HL-60/S4 treated with retinoic acid at 250 ng/mL for 4 days and 3 days (cell line): Measurements from ENCODE around the gene OSBPL1A.

Experiments used
- in situ Hi-C: fragments of 300-500 bp; cut with MboI; formaldehyde crosslinking; loops from 2 replicates; pipeline ENCODE4 v1.7.0; 2022; ENCODE audit warnings: low sequenced_read_pairs

OSBPL1A gene

DNA sequence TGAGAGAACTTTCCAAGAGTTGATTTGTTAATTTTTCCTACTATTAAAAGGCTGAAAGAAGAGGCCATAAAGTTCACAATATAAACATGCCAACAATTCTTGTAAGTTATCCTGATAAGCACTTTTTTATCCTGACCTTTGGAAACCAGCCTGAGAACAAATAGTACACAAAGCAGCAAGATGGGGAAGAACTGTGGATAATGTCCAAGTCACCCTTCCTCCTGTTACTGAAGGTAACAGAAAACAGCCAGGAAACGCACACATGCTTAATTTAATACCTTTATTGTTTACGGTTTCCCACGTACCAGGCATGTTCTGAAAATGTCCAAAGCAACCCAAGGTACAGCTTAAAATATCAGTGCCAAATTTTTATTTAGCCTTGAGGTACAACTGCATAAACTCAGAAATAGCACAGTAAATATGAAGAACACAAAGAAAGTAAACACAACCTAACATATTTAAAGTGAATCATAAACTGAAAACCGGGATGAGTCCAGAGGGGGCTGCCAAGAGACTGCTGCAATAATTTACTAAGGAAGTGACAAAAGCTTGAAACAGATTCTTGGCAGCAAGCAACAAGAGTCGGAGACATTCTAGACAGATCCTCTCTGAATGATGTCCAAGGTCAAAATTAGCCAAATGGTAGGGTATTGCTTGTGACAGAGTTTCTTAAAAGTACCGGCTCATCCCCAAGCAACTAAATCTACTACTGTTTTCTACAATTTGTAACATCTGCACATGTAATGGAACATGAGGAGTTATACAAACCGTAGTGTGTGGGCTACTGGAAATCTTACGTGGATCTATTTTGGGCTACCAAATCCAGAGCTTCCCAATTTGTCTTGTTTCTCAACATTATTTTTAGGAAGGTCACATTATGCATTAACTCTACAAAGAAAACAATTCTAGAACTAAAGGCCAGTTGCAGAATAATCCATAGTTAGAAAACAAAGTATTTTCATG, 165.6 kb downstream of the OSBPL1A start:
- in situ Hi-C loops = no loop called here

DNA sequence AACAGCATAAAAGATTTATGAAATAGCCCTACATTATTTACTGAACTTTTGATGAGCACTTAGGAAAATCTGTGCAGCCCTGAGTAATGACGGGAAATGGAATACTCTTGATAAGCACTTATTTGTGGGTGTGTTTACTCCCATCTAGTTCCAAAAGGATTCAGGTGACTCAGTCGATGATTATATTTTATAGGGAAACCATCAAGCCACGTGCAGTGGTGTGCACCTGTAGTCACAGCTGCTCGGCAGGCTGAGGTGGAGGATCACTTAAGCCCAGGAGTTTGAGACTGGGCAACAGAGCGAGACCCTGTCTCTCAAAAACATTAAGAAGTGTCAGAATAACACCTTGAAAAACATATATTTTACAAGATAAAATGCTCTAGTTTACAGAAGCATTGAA, 166.9 kb downstream of the OSBPL1A start:
- in situ Hi-C loops = no loop called here

DNA sequence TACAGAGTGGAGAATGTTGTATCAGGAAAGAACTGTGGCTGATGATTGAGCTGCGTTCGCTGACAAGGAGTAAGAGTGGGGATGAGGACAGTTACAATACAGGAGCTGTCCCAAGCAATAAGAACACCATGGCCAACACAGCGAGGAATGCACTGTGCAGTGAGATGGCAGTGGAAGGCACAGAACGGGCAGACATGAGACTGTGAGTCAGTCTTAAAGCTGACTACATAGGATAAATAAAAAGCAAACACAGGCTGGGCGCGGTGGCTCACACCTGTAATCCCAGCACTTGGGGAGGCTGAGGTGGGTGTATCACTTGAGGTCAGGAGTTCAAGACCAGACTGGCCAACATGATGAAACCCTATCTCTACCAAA, 169.0 kb downstream of the OSBPL1A start:
- in situ Hi-C loops = no loop called here

DNA sequence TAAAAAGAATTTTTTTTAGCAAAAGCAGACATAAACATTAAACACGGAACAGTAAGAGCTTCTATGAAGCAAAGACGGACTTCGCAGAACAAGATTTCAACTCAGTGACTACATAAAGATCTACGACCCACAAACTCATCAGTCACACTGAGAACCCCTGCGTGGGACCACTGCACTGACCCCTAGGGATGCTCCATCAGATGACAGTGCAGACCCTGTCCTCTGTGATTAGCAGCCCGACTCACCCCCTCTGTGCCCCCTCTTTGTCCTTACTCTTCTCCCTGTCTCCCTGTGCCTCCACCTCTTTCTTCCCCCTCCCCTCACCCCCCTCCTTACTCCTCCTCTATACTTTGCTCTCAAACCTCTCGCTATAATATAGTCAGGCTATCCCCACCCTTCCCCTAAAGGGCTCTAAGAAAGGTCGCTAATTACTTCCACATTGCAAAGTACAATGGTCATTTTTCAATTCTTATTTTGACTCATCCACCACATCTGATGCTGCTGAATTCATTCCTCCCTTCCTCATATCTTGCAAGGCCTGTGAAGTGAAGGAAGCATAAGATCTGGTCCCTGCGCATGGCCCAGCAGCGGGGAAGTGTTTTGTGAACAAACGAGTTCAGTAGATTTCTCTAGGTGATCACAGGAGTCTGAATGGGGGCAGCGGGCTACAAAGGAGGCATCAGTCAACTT, 169.5 kb downstream of the OSBPL1A start:
- in situ Hi-C loops = no loop called here

DNA sequence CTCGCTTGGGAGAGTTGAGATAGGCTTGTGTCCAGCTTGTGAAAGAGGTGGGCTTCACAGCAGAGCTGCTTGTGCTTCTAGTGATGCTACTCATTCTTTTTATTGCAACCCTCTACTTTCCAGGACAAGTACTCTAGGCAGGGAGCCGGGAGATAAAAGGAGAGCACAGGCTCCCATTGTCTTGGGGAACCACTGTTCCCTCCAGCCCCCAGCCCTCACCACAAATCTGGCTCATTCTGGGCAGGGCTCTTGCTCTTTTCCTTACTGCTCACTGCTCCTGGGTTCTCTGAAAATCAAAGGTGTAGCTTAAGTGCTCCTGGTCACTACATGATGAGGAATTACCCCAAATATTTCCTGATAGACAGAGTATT, 177.3 kb downstream of the OSBPL1A start:
- in situ Hi-C loops = no loop called here

DNA sequence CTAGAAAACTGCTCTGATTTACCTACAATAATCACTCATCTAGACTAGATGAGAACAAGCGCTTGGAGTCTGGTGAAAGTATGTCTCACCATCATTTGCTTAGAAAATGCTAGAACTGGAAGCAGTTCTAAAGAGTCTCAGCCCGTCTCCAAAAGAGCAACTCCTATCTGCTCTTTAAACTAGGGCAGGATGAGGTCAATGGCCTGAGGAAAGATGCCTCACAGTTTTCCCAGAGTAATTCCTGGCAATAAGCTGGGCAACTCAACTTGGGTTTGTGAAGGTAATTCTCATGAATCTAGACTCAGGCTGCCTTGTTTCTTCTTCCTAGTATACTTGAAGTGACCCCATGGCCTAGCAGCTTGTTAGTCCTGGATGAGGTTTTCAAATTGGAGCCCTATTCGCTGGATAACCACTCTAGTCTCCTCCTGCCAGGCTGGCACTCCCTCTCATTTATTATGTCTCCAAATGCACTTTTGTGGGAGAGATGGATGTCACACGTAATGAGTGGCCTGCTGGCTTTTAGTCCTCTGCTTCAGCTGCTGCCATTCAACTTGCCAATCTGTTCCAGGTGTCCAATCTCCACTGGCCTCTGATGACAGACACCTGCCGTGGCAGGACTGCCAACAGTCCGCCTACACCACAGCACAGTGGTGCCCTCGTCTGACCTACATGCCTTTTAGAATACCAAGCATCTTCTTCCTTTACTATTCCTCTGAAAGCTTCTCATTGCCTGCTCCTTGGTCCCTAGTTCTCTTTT, 177.9 kb downstream of the OSBPL1A start:
- in situ Hi-C loops = no loop called here

DNA sequence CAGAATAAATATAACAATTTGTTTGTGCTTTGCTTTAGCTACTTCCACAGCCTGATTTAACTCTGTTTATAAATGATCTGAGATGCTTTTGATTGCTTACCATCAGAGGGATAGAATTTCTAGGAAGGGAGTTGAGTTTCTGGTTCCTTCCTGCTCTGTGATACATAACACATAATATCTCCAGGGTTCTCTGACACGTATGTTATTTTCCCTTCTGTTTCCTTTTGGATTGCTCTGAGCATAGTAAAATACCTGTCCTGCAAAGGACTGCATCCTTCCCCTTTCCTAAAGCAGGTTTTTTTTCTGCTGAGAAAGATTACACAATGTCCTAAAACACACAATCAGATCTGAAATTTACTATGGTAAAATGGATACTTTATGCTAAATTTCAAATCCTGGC, 182.7 kb downstream of the OSBPL1A start:
- in situ Hi-C loops = no loop called here

DNA sequence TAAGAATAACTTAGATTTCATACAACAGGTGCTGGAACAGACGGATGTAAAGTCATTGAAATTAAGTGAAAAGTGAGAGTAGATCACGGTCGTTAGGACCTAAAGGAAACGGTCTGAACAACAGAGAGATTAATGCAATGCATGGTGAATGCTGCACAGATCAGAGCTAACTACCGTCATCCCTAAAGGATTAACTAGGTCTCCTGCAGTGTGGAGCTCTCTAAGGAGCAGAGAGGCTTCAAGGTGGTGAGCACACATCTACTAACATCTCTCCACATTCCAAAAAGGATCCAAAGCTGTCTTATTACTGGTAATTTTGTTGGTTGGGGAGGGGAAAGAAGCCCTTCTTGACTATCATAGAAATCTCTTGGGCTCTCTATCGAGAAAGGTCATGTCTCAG, 183.5 kb downstream of the OSBPL1A start:
- in situ Hi-C loops = no loop called here

DNA sequence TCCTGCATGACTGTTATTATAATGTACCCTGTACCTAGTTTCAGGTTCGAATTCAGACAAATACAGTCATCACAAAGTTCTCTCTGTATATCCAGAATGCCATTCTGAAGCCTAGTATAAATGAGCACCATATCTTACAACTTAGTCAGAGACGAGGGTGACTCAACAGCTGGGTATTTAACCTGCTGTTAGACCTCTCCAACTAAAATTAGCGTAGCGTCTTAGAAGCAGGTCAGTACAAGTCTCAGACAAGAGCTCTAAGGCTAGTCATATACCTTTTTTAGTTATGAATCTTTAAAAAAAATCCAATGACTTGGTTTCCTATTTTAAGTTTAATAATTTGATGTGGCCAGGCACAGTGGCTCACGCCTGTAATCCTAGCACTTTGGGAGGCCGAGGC, 184.7 kb downstream of the OSBPL1A start:
- in situ Hi-C loops = no loop called here

DNA sequence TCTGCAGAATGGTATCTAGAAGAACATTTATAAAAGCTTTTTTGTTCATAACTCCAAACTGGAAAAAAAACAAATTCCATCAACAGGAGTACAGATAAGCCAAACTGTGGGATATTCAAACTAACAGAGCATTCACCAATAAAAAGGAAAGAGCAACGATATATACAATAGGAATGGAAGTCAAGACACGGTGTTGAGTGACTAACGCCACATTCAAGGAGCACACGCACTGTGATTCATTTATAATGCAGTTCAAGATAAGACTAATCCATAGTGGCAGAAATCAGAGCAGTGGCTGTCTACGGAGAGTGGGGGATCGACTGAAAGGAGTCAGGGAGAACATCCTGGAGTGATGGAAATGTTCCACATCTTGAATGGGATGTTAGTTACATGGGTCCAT, 188.1 kb downstream of the OSBPL1A start:
- in situ Hi-C loops = no loop called here

DNA sequence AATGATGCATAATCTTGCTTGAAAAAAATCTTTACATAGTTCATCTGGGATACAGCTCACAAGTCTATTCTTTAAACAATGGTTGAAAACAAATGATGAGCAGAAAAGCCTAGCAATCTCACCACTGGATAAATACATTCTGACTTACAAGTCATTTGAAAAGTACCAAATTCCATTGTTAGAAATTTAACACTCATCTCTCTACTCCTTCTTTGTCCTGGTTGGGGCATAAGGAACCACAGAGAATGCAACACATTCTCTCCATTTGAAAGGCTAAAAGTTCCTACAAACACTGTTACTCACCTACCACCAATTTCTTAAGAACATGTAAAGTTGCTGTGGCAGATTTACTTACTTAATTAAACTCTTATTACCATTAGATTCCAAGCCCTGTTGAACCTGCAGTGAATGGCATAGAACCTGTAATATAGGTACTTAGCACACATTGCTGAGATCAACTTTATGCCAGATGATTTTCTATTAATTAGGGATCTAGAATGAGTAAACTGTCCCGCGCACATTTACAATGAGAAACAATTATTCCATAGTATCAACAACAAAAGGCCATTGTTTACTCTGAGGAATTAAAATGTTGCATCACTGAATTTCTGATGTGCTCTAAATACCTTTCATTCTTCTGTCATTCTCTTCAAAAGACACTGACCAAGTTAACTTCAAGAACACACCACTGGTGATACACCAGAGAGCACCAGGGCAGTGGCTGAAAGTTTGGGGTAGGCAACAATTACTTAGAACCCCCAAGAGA, 189.2 kb downstream of the OSBPL1A start:
- in situ Hi-C loops = no loop called here

DNA sequence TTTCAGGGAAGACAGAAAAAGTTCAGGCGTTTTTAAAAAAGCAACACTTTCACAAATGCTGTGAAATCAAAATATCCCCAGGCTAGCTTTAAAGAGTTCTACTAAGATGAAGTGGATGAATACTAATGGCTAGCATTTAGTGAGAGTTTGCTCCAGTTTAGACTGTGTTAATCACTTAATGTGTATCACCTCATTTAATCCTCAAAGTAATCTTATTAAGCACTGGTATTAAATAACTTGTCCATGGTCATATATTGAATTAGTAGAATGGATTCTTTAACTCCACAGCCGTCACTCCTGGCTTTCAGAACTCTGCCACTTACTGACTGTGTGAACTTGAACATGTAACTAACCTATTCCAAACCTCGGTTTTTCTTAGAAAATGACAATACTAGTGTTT, 192.7 kb downstream of the OSBPL1A start:
- in situ Hi-C loops = no loop called here

DNA sequence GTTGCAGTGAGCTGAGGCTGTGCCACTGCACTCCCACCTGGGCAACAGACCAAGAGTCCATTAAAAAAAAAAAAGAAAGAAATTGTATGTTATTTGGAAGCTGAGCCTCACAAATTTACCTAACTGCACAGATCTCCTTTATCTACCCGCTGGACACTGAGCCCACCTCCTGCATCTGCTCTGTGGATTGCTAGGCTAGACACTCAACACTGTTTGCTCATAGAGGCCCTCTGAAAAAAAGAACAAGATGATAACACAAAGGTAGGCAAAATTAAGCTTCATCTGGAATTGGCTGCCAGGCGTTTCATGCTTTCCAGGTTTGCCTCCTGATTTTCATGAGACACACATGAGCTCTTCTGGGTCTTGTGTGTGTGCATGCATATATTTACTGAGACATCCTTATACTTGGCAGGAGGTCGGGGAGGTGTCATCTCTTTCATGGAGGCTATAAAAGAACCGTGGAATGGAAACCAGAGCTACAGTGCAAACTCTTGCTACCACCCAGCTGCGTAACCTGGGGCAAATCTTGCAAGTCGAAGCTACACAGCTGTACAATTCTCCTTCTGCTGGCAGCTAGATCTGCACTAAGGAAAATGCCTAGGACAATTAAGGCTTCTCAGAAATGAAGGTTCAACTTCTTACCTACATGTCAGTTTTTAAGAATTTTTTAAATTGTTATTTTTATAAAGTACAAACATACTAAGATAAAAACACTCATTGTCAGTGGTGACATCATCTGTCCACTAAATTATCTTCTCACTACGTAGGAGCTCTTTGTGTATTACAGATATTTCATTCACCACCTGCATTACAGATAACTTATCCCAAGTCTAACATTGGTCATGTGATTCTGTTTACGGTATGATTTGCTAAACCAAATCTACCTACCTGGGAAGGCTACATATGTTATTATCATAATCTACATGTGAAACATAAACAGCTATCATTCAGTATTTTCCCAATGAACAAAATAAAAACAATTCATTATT, 195.6 kb downstream of the OSBPL1A start:
- in situ Hi-C loops = no loop called here

DNA sequence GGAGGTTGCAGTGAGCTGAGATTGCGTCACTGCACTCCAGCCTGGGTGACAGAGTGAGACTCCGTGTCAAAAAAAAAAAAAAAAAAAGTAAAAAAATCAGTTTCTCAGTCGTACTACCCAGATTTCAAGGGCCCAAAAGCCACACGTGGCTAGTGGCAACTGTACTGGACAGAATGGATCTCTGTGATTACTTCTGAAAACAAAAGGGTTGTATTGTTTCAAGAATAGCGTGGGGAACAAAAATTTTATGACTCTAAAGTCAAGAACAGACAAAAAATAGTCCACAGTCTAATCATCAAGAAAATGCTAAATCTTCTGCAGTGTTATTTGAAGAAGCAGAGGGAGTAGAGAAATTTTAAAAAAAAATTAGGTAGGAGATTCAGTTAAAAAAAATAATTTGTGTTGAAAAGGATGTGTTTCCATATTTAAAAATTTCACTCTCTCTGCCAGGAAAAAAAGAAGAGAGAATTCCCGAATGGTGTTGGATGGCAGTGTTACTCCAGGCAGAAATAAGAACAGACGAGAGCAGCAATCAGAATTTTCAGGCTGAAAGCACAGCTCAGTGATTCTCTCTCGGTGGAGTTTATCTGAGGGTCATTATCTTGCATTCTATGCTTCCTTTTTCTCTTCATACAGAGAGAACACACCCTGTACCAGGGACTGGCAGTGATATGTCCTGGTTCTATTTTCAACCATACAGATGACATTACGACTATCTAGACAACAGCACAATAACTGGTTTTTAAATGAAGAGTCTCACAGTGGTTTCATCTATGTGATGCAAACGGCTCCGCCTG, 196.9 kb downstream of the OSBPL1A start:
- in situ Hi-C loops = no loop called here

DNA sequence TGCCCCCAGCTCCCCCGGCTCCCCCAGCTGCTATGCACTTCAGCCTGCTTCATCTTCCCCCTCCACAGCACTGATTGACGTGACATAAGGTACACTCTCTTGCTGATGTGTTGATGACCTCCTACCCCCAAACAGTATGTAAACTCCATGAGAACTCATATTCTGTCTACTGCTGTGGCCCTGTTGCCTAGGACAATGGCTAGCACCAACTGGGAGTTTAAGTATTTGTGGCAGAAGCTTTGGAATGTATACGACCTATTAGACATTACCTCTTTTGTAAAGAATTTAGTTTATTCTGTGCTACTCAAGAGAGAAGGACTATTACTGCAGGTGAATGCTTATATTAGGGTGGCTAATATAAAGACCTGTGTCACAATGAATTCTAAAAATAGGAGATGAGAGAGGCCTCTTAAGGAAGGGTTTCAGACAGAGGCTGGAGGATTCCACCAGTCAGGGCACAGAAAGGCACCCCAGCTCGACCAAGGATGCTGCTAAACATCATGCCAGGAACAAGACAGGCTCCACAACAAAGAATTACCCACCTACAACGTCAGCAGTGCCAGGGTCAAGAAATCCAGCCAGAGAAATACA, 198.2 kb downstream of the OSBPL1A start:
- in situ Hi-C loops = loop anchor here (25.0 kb wide), 1 partner anchor 288 kb away; no protein-coding TSS in a partner anchor

DNA sequence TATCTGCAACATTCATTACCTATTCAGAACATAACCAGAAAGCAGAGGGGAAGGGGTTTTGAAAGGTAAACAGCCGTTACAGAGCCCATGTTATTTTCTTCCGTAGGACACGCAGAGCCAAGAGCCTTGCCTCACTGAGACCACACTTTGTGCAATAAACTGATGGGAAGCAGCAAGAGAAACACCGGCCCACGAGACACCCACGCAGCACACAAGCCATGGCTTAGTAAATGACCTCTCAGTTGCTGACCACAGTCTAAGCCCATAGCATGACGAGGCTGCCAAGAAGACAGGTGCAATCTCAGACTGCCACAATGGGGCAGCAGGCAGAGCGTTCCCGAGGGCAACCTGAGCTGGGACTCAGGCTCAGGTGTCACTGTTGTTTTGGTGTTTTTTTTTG, 199.2 kb downstream of the OSBPL1A start:
- in situ Hi-C loops = loop anchor here (25.0 kb wide), 1 partner anchor 289 kb away; no protein-coding TSS in a partner anchor

DNA sequence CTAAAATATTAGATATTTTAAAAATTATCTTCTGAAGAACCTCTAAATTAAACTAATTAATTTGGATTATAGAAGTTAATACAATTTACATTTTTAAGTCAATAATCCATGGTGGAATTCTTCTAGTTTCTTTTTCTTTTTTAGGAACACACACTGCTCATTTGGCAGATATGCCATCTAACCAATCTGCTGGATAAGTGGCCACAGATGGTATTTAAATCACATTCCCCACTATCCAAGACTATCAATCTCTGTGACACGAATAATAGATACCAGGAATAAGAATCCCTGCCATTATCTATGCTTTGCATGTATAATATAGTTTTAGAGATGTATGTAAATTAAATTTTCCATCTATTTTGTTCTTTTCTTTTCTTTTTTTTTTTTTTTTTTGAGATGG, 200.2 kb downstream of the OSBPL1A start:
- in situ Hi-C loops = loop anchor here (25.0 kb wide), 1 partner anchor 290 kb away; no protein-coding TSS in a partner anchor

DNA sequence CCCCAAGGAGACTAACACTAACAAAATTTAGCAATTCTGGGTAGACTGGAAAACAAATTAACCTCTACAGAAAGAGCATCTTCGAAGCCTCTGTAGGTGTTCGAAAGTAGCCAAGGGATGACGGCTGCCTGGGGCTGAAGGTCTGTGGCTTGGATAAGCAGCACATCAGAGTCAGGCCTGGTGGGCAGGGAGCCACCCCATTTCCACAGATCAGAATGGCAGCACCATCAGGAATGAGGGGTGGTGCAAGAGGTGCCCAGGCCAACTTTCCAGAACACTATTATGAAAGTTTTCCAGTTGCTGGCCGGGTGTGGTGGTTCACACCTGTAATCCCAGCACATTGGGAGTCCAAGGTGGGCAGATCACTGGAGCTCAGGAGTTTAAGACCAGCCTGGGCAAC, 200.9 kb downstream of the OSBPL1A start:
- in situ Hi-C loops = loop anchor here (25.0 kb wide), 1 partner anchor 291 kb away; no protein-coding TSS in a partner anchor
